ENCODE data around the gene UBE2L3. TPM values are rescaled to one million over a fixed set of nuclear protein-coding genes. Genes with fewer than 3 reads are reported as not detected.

The UBE2L3 gene
- total and polyA plus RNA-seq, 8 donors, result 23.1 to 94.2 (median 50.7) TPM

DNA sequence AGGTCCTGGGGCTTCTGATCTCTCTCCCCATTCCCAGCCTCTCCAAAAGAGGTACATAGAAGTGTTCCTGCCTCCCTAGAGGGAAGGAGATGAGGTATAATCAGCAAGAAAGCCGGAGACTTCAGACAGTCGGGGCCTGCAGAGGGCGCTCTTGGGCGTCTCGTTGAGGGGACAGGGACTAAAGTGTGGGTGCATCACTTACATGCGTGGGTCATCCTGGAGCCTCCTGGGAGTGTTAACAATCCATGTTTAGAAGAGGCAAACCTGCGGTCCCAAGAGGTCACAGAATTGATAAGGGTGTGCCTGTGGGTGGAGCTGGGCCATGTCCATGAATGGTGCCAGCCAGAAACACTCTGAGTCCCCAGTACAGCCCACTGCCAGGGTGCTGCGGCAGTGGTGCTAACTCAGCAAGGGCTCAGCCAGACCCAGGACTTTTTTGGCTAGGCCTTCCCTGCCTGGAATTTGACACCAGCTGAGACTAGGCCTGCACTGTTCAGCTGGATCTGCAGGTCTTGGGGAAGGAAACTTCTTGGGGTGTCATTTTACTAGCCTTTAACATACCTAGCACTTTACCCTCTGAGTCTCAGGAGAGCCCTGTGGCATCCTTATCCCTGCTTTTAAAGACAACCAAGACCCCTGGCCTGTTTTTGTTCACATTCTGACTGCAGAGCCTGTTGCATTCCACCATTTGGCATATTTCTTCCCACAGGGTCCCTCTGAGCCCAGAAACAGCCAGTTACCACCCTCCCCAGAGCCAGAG, 56.8 kb downstream of the UBE2L3 start:
- H3K27ac ChIP-seq, result peak overlapping the region in 2 of 5 donors; percentile 17 to 38
- H3K4me3 ChIP-seq, result no peak overlapping the region
- 24 to 51% (median 43%) methylated on average over 7 to 8 of the region's 8 CpGs for WGBS, 5 donors
- H3K9me3 ChIP-seq, result no peaks in the 10 kb centered on the region
- no peak for DNase-seq
- intact Hi-C loops (cut with DNase I; ENCODE audit: low total_unique reads), result no loop called here
- H3K4me1 ChIP-seq, result peaks cover 31 to 94% (median 58%) of the 10 kb centered on the region in 4 donors
- H3K36me3 ChIP-seq, result peaks cover 5 to 44% (median 38%) of the 10 kb centered on the region in 4 donors
- TF ChIP-seq, protein P1, sequence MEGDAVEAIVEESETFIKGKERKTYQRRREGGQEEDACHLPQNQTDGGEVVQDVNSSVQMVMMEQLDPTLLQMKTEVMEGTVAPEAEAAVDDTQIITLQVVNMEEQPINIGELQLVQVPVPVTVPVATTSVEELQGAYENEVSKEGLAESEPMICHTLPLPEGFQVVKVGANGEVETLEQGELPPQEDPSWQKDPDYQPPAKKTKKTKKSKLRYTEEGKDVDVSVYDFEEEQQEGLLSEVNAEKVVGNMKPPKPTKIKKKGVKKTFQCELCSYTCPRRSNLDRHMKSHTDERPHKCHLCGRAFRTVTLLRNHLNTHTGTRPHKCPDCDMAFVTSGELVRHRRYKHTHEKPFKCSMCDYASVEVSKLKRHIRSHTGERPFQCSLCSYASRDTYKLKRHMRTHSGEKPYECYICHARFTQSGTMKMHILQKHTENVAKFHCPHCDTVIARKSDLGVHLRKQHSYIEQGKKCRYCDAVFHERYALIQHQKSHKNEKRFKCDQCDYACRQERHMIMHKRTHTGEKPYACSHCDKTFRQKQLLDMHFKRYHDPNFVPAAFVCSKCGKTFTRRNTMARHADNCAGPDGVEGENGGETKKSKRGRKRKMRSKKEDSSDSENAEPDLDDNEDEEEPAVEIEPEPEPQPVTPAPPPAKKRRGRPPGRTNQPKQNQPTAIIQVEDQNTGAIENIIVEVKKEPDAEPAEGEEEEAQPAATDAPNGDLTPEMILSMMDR (IDR thresholded peaks at IDR 0.05), result peak in 3 of 7 experiments; percentile 10 to 19 (median 16)
- no peak for TF ChIP-seq POLR2A (IDR thresholded peaks at IDR 0.05)
- TF ChIP-seq POLR2AphosphoS5 (IDR thresholded peaks at IDR 0.05), result no peak
- no peak for TF ChIP-seq EP300 (IDR thresholded peaks at IDR 0.05)
- no peaks in the 10 kb centered on the region for H3K27me3 ChIP-seq

DNA sequence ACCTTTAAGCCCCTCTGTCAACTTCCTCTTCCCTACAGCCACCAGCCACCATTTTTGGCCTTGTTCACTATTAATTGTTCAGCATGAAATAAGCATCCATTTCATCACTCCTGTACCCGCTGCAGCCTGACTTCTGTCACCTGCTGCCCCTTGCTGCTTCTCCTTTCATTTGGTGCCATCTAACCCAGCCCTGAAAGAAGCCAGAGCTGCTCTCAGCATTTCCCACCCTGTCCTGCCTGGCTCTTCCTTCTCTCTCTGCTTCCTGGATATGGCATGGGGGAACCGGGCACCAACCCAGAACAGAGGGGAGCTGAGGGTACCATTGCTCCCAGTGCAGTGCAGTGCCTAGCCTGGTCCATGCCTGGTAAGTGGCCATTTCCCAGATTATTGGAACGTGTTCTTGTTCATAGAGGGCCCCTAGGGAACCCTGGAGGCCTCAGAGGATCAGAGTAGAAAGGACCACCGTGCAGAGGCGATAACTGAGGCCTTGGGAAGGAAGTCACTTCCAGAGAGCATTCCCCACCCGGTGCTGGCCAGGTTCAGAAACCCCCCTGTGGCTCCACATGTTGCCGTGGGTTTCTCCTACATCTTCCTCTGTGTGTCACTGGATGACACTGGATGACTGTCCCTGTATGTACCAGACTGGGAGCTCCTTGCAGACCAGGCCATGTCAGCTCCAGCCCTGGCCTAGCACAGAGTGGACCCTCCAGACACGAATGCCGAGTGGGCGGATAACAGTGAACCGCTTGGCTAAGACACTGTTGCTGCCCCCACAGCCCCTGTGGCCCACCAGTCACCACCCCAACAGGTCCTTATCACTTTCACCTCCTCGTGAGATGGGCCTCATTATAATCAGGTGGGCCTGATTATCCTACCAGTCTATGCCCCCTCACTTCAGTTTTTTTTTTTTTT, 57.6 kb downstream of the UBE2L3 start:
- Histone ChIP-seq H3K36me3 (peaks cover 5 to 44% (median 36%) of the 10 kb centered on the region in 4 donors), H3K4me3 (no peak overlapping the region), H3K9me3 (no peaks in the 10 kb centered on the region), H3K27ac (no peak overlapping the region), H3K27me3 (no peaks in the 10 kb centered on the region), H3K4me1 (peaks cover 24 to 87% (median 53%) of the 10 kb centered on the region in 4 donors)
- 78 to 83% (median 80%) methylated on average over 12 of the region's 12 CpGs for WGBS, 5 donors
- intact Hi-C loops (cut with DNase I; ENCODE audit: low total_unique reads), result no loop called here
- DNase-seq, result no peak
- TF ChIP-seq POLR2A (IDR thresholded peaks at IDR 0.05), result no peak

DNA sequence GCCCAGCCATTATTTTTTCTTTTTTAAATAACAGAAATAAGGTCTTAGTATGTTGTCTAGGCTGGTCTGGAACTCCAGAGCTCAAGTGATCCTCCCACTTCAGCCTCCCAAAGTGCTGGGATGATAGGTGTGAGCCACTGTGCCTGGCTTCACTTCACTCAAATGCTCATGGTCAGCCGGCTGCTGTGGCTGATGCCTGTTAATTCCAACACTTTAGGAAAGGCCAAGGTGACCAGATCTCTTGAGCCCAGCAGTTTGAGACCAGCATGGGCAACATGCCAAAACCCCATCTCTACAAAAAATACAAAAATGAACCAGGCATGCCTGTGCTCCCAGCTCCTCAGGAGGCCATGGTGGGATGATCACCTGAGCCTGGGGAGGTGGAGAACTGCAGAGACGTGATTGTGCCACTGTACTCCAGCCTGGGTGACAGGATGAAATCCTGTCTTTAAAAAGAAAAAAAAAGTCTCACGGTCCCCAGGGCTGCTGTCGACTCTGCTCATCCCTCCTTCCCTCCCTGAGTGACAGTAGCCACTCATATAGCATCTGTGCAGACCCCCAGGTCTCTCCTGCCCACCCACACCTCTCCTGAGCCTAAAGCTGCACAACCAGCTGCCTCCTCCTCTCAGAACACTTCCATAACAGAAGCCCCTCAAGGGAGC, 58.7 kb downstream of the UBE2L3 start:
- Histone ChIP-seq H3K4me3 (no peak overlapping the region), H3K4me1 (peaks cover 18 to 81% (median 50%) of the 10 kb centered on the region in 4 donors), H3K27ac (no peak overlapping the region), H3K9me3 (no peaks in the 10 kb centered on the region), H3K36me3 (peaks cover 5 to 44% (median 33%) of the 10 kb centered on the region in 4 donors), H3K27me3 (no peaks in the 10 kb centered on the region)
- intact Hi-C loops (cut with DNase I; ENCODE audit: low total_unique reads), result no loop called here
- WGBS, 5 donors, result 58 to 80% (median 64%) methylated on average over 4 of the region's 4 CpGs
- no peak for DNase-seq
- TF ChIP-seq EP300 (IDR thresholded peaks at IDR 0.05) (no peak), POLR2A (IDR thresholded peaks at IDR 0.05) (no peak), POLR2AphosphoS5 (IDR thresholded peaks at IDR 0.05) (no peak)
- TF ChIP-seq, protein P1 (IDR thresholded peaks at IDR 0.05), result no peak

DNA sequence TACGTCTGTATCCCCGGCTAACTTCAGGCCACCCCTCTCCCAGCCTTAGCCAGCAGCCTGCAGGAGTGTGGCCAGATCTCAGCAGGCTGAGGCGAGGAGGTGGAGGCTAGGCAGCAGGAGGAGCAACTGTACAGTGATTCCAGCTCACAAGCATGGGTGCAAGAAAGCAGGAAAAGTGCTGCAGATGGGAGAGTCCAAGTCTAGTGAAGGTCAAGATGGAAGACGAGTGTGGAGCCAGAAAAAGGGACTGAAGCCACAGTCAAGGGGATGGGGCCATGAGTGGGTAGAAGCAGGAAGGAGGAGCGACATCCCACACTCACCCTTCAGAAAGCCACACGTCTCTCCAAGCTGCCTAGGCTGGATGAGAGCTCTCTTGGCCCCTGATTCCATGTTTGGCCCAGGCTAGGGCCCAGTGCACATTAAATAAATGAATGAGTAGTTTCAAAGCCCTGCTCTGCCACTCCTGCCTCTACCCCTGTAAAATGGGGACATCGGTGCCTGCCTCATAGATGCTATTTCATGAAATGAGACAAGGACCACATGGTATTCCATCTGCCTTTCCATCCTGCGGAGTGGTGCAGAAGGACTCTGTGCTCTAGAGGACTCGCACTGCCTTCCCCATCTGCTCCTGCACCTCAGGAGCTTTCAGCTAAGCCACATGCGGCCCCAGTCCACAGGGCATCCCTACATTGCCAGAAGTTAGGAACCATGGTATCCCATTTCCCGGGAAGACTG, 59.4 kb downstream of the UBE2L3 start:
- WGBS, 5 donors, result 78 to 84% (median 83%) methylated on average over 11 of the region's 11 CpGs
- DNase-seq, result no peak
- TF ChIP-seq POLR2AphosphoS5 (IDR thresholded peaks at IDR 0.05), result no peak
- TF ChIP-seq EP300 (IDR thresholded peaks at IDR 0.05), result no peak
- TF ChIP-seq POLR2A (IDR thresholded peaks at IDR 0.05), result no peak
- TF ChIP-seq, protein P1 (IDR thresholded peaks at IDR 0.05), result no peak
- Histone ChIP-seq H3K4me3 (no peak overlapping the region), H3K9me3 (no peaks in the 10 kb centered on the region), H3K36me3 (peaks cover 5 to 43% (median 32%) of the 10 kb centered on the region in 4 donors), H3K27ac (no peak overlapping the region), H3K4me1 (peaks cover 18 to 76% (median 49%) of the 10 kb centered on the region in 4 donors), H3K27me3 (no peaks in the 10 kb centered on the region)
- intact Hi-C loops (cut with DNase I; ENCODE audit: low total_unique reads), result no loop called here

All from stomach (tissue), 9 donors.